GM23338 (cell line): Measurements from ENCODE around the gene DEPDC5. TPM values are rescaled to one million over a fixed set of nuclear protein-coding genes. Genes with fewer than 3 reads are reported as not detected.

Source experiments
- ATAC-seq: fragments of 200-7000 bp; cut with Tn5 transposase; 3 replicates; pipeline ENCODE4 v1.9.1; 2020
- DNase-seq: peaks from one replicate; pipeline ENCODE4 v3.0.0-alpha.2; 2015; ENCODE audit warnings: low spot score
- H2AFZ ChIP-seq: fragments of 200-600 bp; sonication (generic); 2 replicates; pipeline ENCODE4 v1.8.0; 2016; ENCODE audit warnings: antibody characterized with exemption, mild to moderate bottlenecking, moderate library complexity
- H3F3A ChIP-seq: fragments of 200-600 bp; sonication (generic); replicated peaks from 2 replicates; pipeline ENCODE4 v1.8.0; 2017; ENCODE audit warnings: antibody characterized with exemption, mixed run types, low read depth
- H3K27ac ChIP-seq: fragments of 200-600 bp; sonication (generic); 2 replicates; pipeline ENCODE4 v1.6.1; 2016; ENCODE audit warnings: low read depth
- H3K27me3 ChIP-seq: fragments of 200-600 bp; sonication (generic); 2 replicates; pipeline ENCODE4 v1.8.0; 2016; ENCODE audit warnings: mild to moderate bottlenecking, mixed run types, moderate library complexity; ENCODE audit not compliant: insufficient read depth
- H3K36me3 ChIP-seq: fragments of 200-600 bp; sonication (generic); 2 replicates; pipeline ENCODE4 v1.8.0; 2016; ENCODE audit warnings: mild to moderate bottlenecking; ENCODE audit not compliant: insufficient read depth
- H3K4me1 ChIP-seq: fragments of 200-600 bp; sonication (generic); 2 replicates; pipeline ENCODE4 v1.8.0; 2016; ENCODE audit warnings: mild to moderate bottlenecking, moderate library complexity; ENCODE audit not compliant: insufficient read depth
- H3K4me2 ChIP-seq: fragments of 200-600 bp; sonication (generic); 2 replicates; pipeline ENCODE4 v1.7.1; 2017; ENCODE audit warnings: mixed run types
- H3K4me3 ChIP-seq: fragments of 200-600 bp; sonication (generic); 2 replicates; pipeline ENCODE4 v1.6.1; 2016; ENCODE audit warnings: mixed run types
- H3K79me2 ChIP-seq: fragments of 200-600 bp; sonication (generic); replicated peaks from 2 replicates; pipeline ENCODE4 v1.8.0; 2017; ENCODE audit warnings: mild to moderate bottlenecking; ENCODE audit not compliant: insufficient read depth
- H3K9me2 ChIP-seq: fragments of 200-600 bp; sonication (generic); 2 replicates; pipeline ENCODE4 v1.8.0; 2017; ENCODE audit not compliant: insufficient read depth
- H4K20me1 ChIP-seq: fragments of 200-600 bp; sonication (generic); replicated peaks from 2 replicates; pipeline ENCODE4 v1.8.0; 2017; ENCODE audit warnings: mild to moderate bottlenecking; ENCODE audit not compliant: insufficient read depth
- H3K27ac Mint-ChIP-seq: 2 replicates; pipeline ENCODE4 v1.8.0; 2020; ENCODE audit warnings: inconsistent platforms, mild to moderate bottlenecking, moderate library complexity, mixed read lengths
- H3K27me3 Mint-ChIP-seq: 3 replicates; pipeline ENCODE4 v1.8.0; 2022; ENCODE audit warnings: low read depth, mild to moderate bottlenecking, moderate library complexity, mixed read lengths, inconsistent platforms; ENCODE audit not compliant: insufficient read depth, poor library complexity
- H3K36me3 Mint-ChIP-seq: 3 replicates; pipeline ENCODE4 v1.8.0; 2021; ENCODE audit warnings: low read depth, mild to moderate bottlenecking, inconsistent platforms, moderate library complexity, mixed read lengths
- H3K4me1 Mint-ChIP-seq: 3 replicates; pipeline ENCODE4 v1.8.0; 2020; ENCODE audit warnings: mild to moderate bottlenecking, inconsistent platforms, mixed read lengths
- H3K4me3 Mint-ChIP-seq: 3 replicates; pipeline ENCODE4 v1.8.0; 2021; ENCODE audit warnings: moderate library complexity, mild to moderate bottlenecking, inconsistent platforms, mixed read lengths
- H3K9me3 Mint-ChIP-seq: 3 replicates; pipeline ENCODE4 v1.8.0; 2020; ENCODE audit warnings: moderate library complexity, mild to moderate bottlenecking, inconsistent platforms, mixed read lengths
- CREB1 ChIP-seq: fragments of 250-450 bp; sonication (Bioruptor Pico); IDR thresholded peaks from 2 replicates; pipeline ENCODE4 v1.5.0; 2020; ENCODE audit warnings: low read depth, mild to moderate bottlenecking, moderate library complexity
- CTCF ChIP-seq, 2 experiments: fragments of 200-600 bp in 1 of 2; sonication (generic) in 1 of 2; conservative IDR thresholded peaks; 2 replicates each; pipeline versions ENCODE4 v1.5.1 to v1.6.1; 2016 to 2017; ENCODE audit warnings: antibody characterized with exemption in 2 of 2, low read depth in 2 of 2, mild to moderate bottlenecking in 2 of 2, moderate library complexity in 1 of 2
- ETS1 ChIP-seq: IDR thresholded peaks from 2 replicates; pipeline ENCODE4 v1.6.1; 2016; ENCODE audit warnings: antibody characterized with exemption
- EZH2 ChIP-seq: fragments of 200-600 bp; sonication (generic); IDR thresholded peaks from one replicate; pipeline ENCODE4 v1.8.0; 2017; ENCODE audit warnings: antibody characterized with exemption, mild to moderate bottlenecking, low read depth; ENCODE audit not compliant: unreplicated experiment
- EZH2phosphoT487 ChIP-seq: fragments of 200-600 bp; sonication (generic); IDR thresholded peaks from one replicate; pipeline ENCODE4 v1.8.1; 2018; ENCODE audit warnings: antibody characterized with exemption; ENCODE audit not compliant: unreplicated experiment
- JUNB ChIP-seq: IDR thresholded peaks from one replicate; pipeline ENCODE4 v1.6.1; 2016; ENCODE audit warnings: antibody characterized with exemption; ENCODE audit not compliant: unreplicated experiment
- NANOG ChIP-seq: IDR thresholded peaks from 2 replicates; pipeline ENCODE4 v1.6.1; 2016; ENCODE audit warnings: antibody characterized with exemption, borderline replicate concordance
- POLR2AphosphoS5 ChIP-seq: IDR thresholded peaks from 2 replicates; pipeline ENCODE4 v1.6.1; 2016; ENCODE audit warnings: antibody characterized with exemption, low read depth
- REST ChIP-seq: IDR thresholded peaks from one replicate; pipeline ENCODE4 v1.6.1; 2018; ENCODE audit warnings: antibody characterized with exemption; ENCODE audit not compliant: unreplicated experiment
- STAT1 ChIP-seq: IDR thresholded peaks from one replicate; pipeline ENCODE4 v1.6.1; 2016; ENCODE audit warnings: antibody characterized with exemption; ENCODE audit not compliant: unreplicated experiment
- ZNF114 ChIP-seq: fragments of 250-450 bp; sonication (Bioruptor Pico); IDR thresholded peaks from 2 replicates; pipeline ENCODE4 v1.5.0; 2020; ENCODE audit warnings: mild to moderate bottlenecking, moderate library complexity
- ZNF331 ChIP-seq: fragments of 250-450 bp; sonication (Bioruptor Pico); IDR thresholded peaks from 2 replicates; pipeline ENCODE4 v1.5.0; 2020; ENCODE audit warnings: low read depth, mild to moderate bottlenecking, moderate library complexity
- polyA plus RNA-seq: library from polyadenylated mRNA; unstranded; fragments of >200 nt; fragmentation: Nextera tagmentation; extraction: Ambion mirVana; gene quantifications from 2 replicates; pipeline ENCODE4 v1.2.1, GENCODE V29; 2016
- total RNA-seq: library from RNA; depleted of rRNA; stranded (reverse); fragments of >200 nt; shearing (Covaris generic); gene quantifications from 2 replicates; pipeline ENCODE4 v1.2.3, GENCODE V29; 2014
- TF ChIP-seq, protein P1 (sequence below): fragments of 250-450 bp; sonication (Bioruptor Pico); IDR thresholded peaks from 2 replicates; pipeline ENCODE4 v1.5.0; 2020; ENCODE audit warnings: mild to moderate bottlenecking, moderate library complexity

DEPDC5 gene
- total and polyA plus RNA-seq, 2 experiments from 2014 or later = 18.7 to 19.7 TPM

GRCh38 chr22:31921106-31921505 lies 167.3 kb downstream of the DEPDC5 start (continued):
- TF ChIP-seq EZH2phosphoT487 (no peak), EZH2 (no peak), REST (no peak), POLR2AphosphoS5 (no peak), CTCF (conservative IDR thresholded peaks at IDR 0.05; ENCODE audit: low read depth in 2 of 2) (no peak), JUNB (no peak), ZNF331 (CRISPR knock-in tag) (no peak), CREB1 (CRISPR knock-in tag) (no peak), STAT1 (no peak), NANOG (no peak), ETS1 (no peak)

DNA sequence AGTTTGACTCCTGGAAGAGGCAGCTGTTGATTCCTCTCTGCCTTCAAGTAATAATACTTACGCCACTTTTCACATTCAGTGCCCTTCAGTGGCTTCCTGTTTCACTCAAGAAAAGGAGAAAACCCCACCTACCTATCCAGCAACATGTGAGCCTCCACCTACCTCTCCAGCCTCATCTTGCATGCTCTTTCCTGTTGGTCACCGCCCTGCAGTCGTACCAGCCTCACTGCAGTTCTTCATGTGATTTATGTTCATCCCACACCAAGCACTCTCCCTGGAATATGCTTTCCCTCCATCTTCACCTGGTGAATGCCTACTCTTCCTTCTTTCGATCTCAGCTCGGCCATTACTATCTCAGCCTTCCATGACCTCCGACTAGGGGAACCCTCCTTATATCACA lies 168.7 kb downstream of the DEPDC5 start:
- Histone ChIP-seq H3K4me2 (no peak overlapping the region), H3K27me3 (no peaks in the 10 kb centered on the region), H3K27ac (no peak overlapping the region), H3K4me1 (peaks cover 4% of the 10 kb centered on the region), H2AFZ (no peak overlapping the region), H3K36me3 (no peaks in the 10 kb centered on the region), H3K4me3 (no peak overlapping the region), H3K79me2 (no peaks in the 10 kb centered on the region), H3K9me2 (0 out of 2 replicates have a peak, but pooled peaks cover 5% of the 10 kb centered on the region), H3F3A (no peaks in the 10 kb centered on the region), H4K20me1 (no peaks in the 10 kb centered on the region)
- no peaks in the 10 kb centered on the region for H3K36me3 Mint-ChIP-seq
- no peaks in the 10 kb centered on the region for H3K9me3 Mint-ChIP-seq
- no peaks in the 10 kb centered on the region for H3K4me1 Mint-ChIP-seq
- H3K4me3 Mint-ChIP-seq = no peak overlapping the region
- ATAC-seq (no peak), DNase-seq (no peak)
- no peak overlapping the region for H3K27ac Mint-ChIP-seq
- peaks cover 7% of the 10 kb centered on the region for H3K27me3 Mint-ChIP-seq
- TF ChIP-seq JUNB (no peak), NANOG (no peak), POLR2AphosphoS5 (no peak), STAT1 (no peak), EZH2 (no peak), ZNF331 (CRISPR knock-in tag) (no peak), ZNF114 (CRISPR knock-in tag) (no peak)
- TF ChIP-seq, protein P1, sequence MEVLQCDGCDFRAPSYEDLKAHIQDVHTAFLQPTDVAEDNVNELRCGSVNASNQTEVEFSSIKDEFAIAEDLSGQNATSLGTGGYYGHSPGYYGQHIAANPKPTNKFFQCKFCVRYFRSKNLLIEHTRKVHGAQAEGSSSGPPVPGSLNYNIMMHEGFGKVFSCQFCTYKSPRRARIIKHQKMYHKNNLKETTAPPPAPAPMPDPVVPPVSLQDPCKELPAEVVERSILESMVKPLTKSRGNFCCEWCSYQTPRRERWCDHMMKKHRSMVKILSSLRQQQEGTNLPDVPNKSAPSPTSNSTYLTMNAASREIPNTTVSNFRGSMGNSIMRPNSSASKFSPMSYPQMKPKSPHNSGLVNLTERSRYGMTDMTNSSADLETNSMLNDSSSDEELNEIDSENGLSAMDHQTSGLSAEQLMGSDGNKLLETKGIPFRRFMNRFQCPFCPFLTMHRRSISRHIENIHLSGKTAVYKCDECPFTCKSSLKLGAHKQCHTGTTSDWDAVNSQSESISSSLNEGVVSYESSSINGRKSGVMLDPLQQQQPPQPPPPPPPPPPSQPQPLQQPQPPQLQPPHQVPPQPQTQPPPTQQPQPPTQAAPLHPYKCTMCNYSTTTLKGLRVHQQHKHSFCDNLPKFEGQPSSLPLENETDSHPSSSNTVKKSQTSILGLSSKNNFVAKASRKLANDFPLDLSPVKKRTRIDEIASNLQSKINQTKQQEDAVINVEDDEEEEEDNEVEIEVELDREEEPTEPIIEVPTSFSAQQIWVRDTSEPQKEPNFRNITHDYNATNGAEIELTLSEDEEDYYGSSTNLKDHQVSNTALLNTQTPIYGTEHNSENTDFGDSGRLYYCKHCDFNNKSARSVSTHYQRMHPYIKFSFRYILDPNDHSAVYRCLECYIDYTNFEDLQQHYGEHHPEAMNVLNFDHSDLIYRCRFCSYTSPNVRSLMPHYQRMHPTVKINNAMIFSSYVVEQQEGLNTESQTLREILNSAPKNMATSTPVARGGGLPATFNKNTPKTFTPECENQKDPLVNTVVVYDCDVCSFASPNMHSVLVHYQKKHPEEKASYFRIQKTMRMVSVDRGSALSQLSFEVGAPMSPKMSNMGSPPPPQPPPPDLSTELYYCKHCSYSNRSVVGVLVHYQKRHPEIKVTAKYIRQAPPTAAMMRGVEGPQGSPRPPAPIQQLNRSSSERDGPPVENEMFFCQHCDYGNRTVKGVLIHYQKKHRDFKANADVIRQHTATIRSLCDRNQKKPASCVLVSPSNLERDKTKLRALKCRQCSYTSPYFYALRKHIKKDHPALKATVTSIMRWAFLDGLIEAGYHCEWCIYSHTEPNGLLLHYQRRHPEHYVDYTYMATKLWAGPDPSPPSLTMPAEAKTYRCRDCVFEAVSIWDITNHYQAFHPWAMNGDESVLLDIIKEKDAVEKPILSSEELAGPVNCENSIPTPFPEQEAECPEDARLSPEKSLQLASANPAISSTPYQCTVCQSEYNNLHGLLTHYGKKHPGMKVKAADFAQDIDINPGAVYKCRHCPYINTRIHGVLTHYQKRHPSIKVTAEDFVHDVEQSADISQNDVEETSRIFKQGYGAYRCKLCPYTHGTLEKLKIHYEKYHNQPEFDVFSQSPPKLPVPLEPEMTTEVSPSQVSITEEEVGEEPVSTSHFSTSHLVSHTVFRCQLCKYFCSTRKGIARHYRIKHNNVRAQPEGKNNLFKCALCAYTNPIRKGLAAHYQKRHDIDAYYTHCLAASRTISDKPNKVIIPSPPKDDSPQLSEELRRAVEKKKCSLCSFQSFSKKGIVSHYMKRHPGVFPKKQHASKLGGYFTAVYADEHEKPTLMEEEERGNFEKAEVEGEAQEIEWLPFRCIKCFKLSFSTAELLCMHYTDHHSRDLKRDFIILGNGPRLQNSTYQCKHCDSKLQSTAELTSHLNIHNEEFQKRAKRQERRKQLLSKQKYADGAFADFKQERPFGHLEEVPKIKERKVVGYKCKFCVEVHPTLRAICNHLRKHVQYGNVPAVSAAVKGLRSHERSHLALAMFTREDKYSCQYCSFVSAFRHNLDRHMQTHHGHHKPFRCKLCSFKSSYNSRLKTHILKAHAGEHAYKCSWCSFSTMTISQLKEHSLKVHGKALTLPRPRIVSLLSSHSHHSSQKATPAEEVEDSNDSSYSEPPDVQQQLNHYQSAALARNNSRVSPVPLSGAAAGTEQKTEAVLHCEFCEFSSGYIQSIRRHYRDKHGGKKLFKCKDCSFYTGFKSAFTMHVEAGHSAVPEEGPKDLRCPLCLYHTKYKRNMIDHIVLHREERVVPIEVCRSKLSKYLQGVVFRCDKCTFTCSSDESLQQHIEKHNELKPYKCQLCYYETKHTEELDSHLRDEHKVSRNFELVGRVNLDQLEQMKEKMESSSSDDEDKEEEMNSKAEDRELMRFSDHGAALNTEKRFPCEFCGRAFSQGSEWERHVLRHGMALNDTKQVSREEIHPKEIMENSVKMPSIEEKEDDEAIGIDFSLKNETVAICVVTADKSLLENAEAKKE (CRISPR knock-in tag) = no peak
